GM12878 (cell line): ENCODE data around the gene SPAG9. TPM values are rescaled to one million over a fixed set of nuclear protein-coding genes. Genes with fewer than 3 reads are reported as not detected.

Source experiments
- ATAC-seq: fragments of 200-7000 bp; cut with Tn5 transposase; 3 replicates; pipeline ENCODE4 v1.9.1; 2020; ENCODE audit warnings: mild to moderate bottlenecking, moderate library complexity
- BruUV-seq: library from RNA; stranded (reverse); fragments of 400-500 nt; replicated peaks from 2 replicates; lab custom pipeline; 2021; lab: Mats Ljungman, UMichigan
- CTCF ChIA-PET: fragments of 300-600 bp; sonication (Branson Sonifier 250); formaldehyde crosslinking; extraction: SDS; loops from one replicate; lab custom pipeline; 2021; ENCODE audit warnings: inconsistent platforms; lab: Yijun Ruan, JAX
- POLR2A ChIA-PET: fragments of 350-600 bp; formaldehyde crosslinking; extraction: SDS; loops from one replicate; lab custom pipeline; 2021; ENCODE audit warnings: inconsistent platforms; lab: Charles Lee
- RAD21 ChIA-PET: fragments of 300-600 bp; sonication (Branson Sonifier 250); formaldehyde crosslinking; loops from one replicate; lab custom pipeline; 2023; ENCODE audit warnings: antibody characterized with exemption; ENCODE audit not compliant: unreplicated experiment; lab: Charles Lee
- SMC1A ChIA-PET: fragments of 300-600 bp; sonication (Branson Sonifier 250); formaldehyde crosslinking; loops from one replicate; lab custom pipeline; 2023; ENCODE audit not compliant: unreplicated experiment, uncharacterized antibody; lab: Charles Lee
- DNase-seq: peaks from one replicate; pipeline ENCODE4 v3.0.0-alpha.2; 2011; ENCODE audit warnings: low read depth, low spot score
- FAIRE-seq: peaks from 3 replicates; lab custom pipeline; 2011; peaks lifted over from hg19 to GRCh38; lab: Jason Lieb, UNC
- H2AFZ ChIP-seq: 2 replicates; pipeline ENCODE4 v1.6.0; 2011; ENCODE audit warnings: low read depth, low read length, control low read depth; ENCODE audit not compliant: control insufficient read depth
- H3K27ac ChIP-seq: 2 replicates; pipeline ENCODE4 v1.5.1; 2011; ENCODE audit warnings: control low read depth; ENCODE audit not compliant: control insufficient read depth, insufficient read depth
- H3K27me3 ChIP-seq, 2 experiments: replicated peaks in 1 of 2; 2 replicates each; pipeline versions ENCODE4 v1.6.0 to v1.6.1; 2011; ENCODE audit warnings: low read length in 1 of 2; ENCODE audit not compliant: control insufficient read depth in 2 of 2, insufficient read depth in 2 of 2
- H3K36me3 ChIP-seq, 2 experiments: 2 replicates each; pipeline ENCODE4 v1.5.1; 2011; ENCODE audit warnings: low read length in 1 of 2; ENCODE audit not compliant: control insufficient read depth in 2 of 2, insufficient read depth in 2 of 2
- H3K4me1 ChIP-seq: 2 replicates; pipeline ENCODE4 v1.6.1; 2011; ENCODE audit warnings: mild to moderate bottlenecking, low read length, moderate library complexity, mixed read lengths; ENCODE audit not compliant: control insufficient read depth, insufficient read depth
- H3K4me2 ChIP-seq: 2 replicates; pipeline ENCODE4 v1.6.0; 2011; ENCODE audit warnings: control low read depth; ENCODE audit not compliant: control insufficient read depth, insufficient read depth
- H3K4me3 ChIP-seq: fragments of 200-600 bp; sonication (generic); 2 replicates; pipeline ENCODE4 v1.5.1; 2016
- H3K79me2 ChIP-seq: 2 replicates; pipeline ENCODE4 v1.6.0; 2011; ENCODE audit warnings: low read length; ENCODE audit not compliant: control insufficient read depth, insufficient read depth
- H3K9ac ChIP-seq: 2 replicates; pipeline ENCODE4 v1.8.0; 2011; ENCODE audit warnings: low read length, control low read depth, mixed read lengths; ENCODE audit not compliant: control insufficient read depth, insufficient read depth
- H3K9me3 ChIP-seq: replicated peaks from 3 replicates; pipeline ENCODE4 v1.5.1; 2011; ENCODE audit warnings: mild to moderate bottlenecking, low read length; ENCODE audit not compliant: control insufficient read depth, insufficient read depth
- H4K20me1 ChIP-seq: 2 replicates; pipeline ENCODE4 v1.6.0; 2011; ENCODE audit not compliant: control insufficient read depth, insufficient read depth
- BCL11A ChIP-seq: IDR thresholded peaks from 2 replicates; pipeline ENCODE4 v1.6.1; 2011; ENCODE audit warnings: low read depth, low read length
- CEBPB ChIP-seq, 2 experiments: fragments of 150-350 bp in 1 of 2; IDR thresholded peaks; 2 replicates each; pipeline ENCODE4 v1.6.1; 2012 to 2014; ENCODE audit warnings: low read depth in 2 of 2, low read length in 2 of 2, borderline replicate concordance in 1 of 2, inconsistent platforms in 1 of 2
- CREM ChIP-seq: IDR thresholded peaks from 2 replicates; pipeline ENCODE4 v1.6.1; 2014; ENCODE audit warnings: antibody characterized with exemption, low read depth
- FOS ChIP-seq: IDR thresholded peaks from 3 replicates; pipeline ENCODE4 v1.6.1; 2011; ENCODE audit warnings: borderline replicate concordance; ENCODE audit not compliant: insufficient read length; ENCODE audit errors: extremely low read depth
- MYB ChIP-seq: fragments of 150-350 bp; IDR thresholded peaks from 2 replicates; pipeline ENCODE4 v1.6.1; 2014; ENCODE audit warnings: mild to moderate bottlenecking, low read depth, low read length, borderline replicate concordance
- ZNF24 ChIP-seq: fragments of 450-650 bp; IDR thresholded peaks from 2 replicates; pipeline ENCODE4 v1.6.1; 2017; ENCODE audit warnings: antibody characterized with exemption, mild to moderate bottlenecking
- WGBS: methylation state at CpG from one replicate; pipeline ENCODE4 v1.1.6; 2016; ENCODE audit warnings: low lambda C conversion rate; ENCODE audit not compliant: insufficient replicate concordance, insufficient coverage; ENCODE audit errors: missing lambda C conversion rate; 5-methylcytosine and 5-hydroxymethylcytosine counted together
- in situ Hi-C: fragments of 300-500 bp; cut with MboI; formaldehyde crosslinking; loops from 9 replicates; pipeline ENCODE4 v1.14.3; 2018; ENCODE audit warnings: mixed read lengths
- intact Hi-C: fragments of 100-400 bp; cut with micrococcal nuclease; formaldehyde crosslinking; loops from one replicate; pipeline ENCODE4 v1.14.2; 2022; ENCODE audit not compliant: unreplicated experiment
- polyA plus RNA-seq, 11 experiments: library from polyadenylated mRNA; depleted of rRNA in 4 of 11; unstranded in 6 of 11; stranded (reverse) in 5 of 11; fragments of >200 nt; fragmentation: Nextera tagmentation in 4 of 11; fragmentation: Illumina TruSeq in 1 of 11; extraction: Ambion mirVana in 4 of 11; extraction: Trizol in 1 of 11; gene quantifications; 1 replicate in 1 of 11; 2 replicates in 10 of 11; pipeline versions ENCODE4 v1.2.1 to v1.2.3, GENCODE V29; 2011 to 2016; ENCODE audit warnings: inconsistent platforms in 2 of 11, missing spikeins in 2 of 11, low read depth in 1 of 11
- total RNA-seq, 4 experiments: library from RNA; depleted of rRNA in 3 of 4; stranded (reverse); fragments of >200 nt in 3 of 4; fragmentation: Illumina TruSeq in 1 of 4; extraction: Trizol in 1 of 4; gene quantifications; 2 replicates each; pipeline versions ENCODE4 v1.2.1 to v1.2.3, GENCODE V29; 2013 to 2021

Gene SPAG9
- total and polyA plus RNA-seq, 10 of the 15 experiments (the other 5 are each of a cell fraction or from before 2014, with no cell fraction given): 6.6 to 42.0 (median 24.9) TPM

GRCh38 chr17:50995668-50996067, 125.0 kb downstream of the SPAG9 start:
- CTCF ChIA-PET: interaction anchor here (0.8 to 2.2 kb wide), 3 partner anchors 10 to 157 kb away, joined by 3 to 8 read pairs (median 7); partner anchors contain the start of gene NME1
- 96% methylated on average over 2 of the region's 2 CpGs for WGBS
- Histone ChIP-seq H3K27ac (no peak overlapping the region), H3K27me3 (no peaks in the 10 kb centered on the region), H3K4me2 (no peak overlapping the region), H3K4me3 (no peak overlapping the region), H3K4me1 (no peaks in the 10 kb centered on the region), H4K20me1 (no peaks in the 10 kb centered on the region), H3K79me2 (no peaks in the 10 kb centered on the region), H3K9ac (no peak overlapping the region), H3K9me3 (no peaks in the 10 kb centered on the region), H2AFZ (no peak overlapping the region), H3K36me3 (peaks cover 5 to 39% of the 10 kb centered on the region in 2 experiments)
- no peak for ATAC-seq
- BruUV-seq: no TSS peak
- no peak for TF ChIP-seq MYB
- TF ChIP-seq CEBPB (IDR thresholded peaks at IDR 0.05; ENCODE audit: borderline replicate concordance in 1 of 2, low read depth in 2 of 2, low read length in 2 of 2): no peak
- RAD21 ChIA-PET: no interaction called here
- no peak for FAIRE-seq
- DNase-seq: no peak
- intact Hi-C loops (no loop called here), in situ Hi-C loops (no loop called here)
- SMC1A ChIA-PET: interaction anchor here (1.2 to 2.5 kb wide), 2 partner anchors 9 to 61 kb away, joined by 3 to 8 read pairs; no protein-coding TSS in a partner anchor
- POLR2A ChIA-PET: no interaction called here

GRCh38 chr17:50993544-50993943, 127.1 kb downstream of the SPAG9 start:
- in situ Hi-C loops: no loop called here
- no peaks in the 10 kb centered on the region for H3K79me2 ChIP-seq
- FAIRE-seq (no peak), DNase-seq (no peak), ATAC-seq (no peak)
- H3K27me3 ChIP-seq: no peaks in the 10 kb centered on the region
- ChIA-PET SMC1A (no interaction called here), CTCF (interaction anchor here (0.6 kb wide), 1 partner anchor 31 kb away, joined by 3 read pairs; no protein-coding TSS in a partner anchor), RAD21 (no interaction called here), POLR2A (no interaction called here)
- no peak overlapping the region for H3K4me2 ChIP-seq
- H4K20me1 ChIP-seq: no peaks in the 10 kb centered on the region
- H3K36me3 ChIP-seq: peaks cover 9 to 46% of the 10 kb centered on the region in 2 experiments
- no peaks in the 10 kb centered on the region for H3K9me3 ChIP-seq
- H2AFZ ChIP-seq: no peak overlapping the region
- BruUV-seq: no TSS peak
- H3K4me1 ChIP-seq: no peaks in the 10 kb centered on the region
- H3K27ac ChIP-seq: no peak overlapping the region
- WGBS: 92% methylated on average over 2 of the region's 2 CpGs
- TF ChIP-seq BCL11A (no peak), FOS (no peak), CREM (no peak), ZNF24 (no peak)
- H3K9ac ChIP-seq: no peak overlapping the region
- H3K4me3 ChIP-seq: no peak overlapping the region
- intact Hi-C loops: no loop called here
